ENCODE measurements around the gene HILPDA.

HILPDA gene, protein sequence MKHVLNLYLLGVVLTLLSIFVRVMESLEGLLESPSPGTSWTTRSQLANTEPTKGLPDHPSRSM

DNA sequence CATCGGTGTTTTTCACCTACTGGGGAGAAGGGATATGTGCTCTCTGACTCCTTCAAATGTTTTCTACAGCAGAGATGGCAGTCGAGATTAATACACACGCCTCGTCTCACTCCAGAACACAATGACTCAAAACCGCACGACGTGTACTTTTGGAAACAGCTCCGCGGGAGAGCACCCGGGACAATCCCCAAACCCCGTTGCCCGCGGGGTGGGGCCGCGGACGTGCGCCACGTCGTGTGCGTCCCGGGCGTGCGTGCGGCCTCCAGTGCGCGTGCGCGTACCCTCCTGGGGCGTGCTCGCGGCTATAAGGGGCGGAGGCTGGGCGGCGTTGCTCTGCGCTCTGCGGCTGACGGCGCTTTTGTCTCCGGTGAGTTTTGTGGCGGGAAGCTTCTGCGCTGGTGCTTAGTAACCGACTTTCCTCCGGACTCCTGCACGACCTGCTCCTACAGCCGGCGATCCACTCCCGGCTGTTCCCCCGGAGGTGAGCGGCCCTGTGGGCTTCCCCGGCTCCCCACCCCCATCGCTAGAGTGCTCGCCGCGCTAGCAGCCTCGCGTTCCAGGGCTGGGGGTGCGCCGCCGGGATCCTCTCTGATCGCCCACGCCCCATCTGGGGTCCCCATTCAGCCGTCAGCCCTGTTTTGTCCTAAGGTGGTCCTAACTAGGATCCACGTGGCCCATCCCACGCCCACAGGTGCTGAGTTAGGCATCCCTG is at the start of gene HILPDA:
Gene HILPDA (plus strand): TSS at position 336 of the 712 bp plus-strand sequence. CDS start 1,391 bp downstream, outside the sequence.
- peak; percentile 96 for DNase-seq
- peak; percentile 82 for ATAC-seq

DNA sequence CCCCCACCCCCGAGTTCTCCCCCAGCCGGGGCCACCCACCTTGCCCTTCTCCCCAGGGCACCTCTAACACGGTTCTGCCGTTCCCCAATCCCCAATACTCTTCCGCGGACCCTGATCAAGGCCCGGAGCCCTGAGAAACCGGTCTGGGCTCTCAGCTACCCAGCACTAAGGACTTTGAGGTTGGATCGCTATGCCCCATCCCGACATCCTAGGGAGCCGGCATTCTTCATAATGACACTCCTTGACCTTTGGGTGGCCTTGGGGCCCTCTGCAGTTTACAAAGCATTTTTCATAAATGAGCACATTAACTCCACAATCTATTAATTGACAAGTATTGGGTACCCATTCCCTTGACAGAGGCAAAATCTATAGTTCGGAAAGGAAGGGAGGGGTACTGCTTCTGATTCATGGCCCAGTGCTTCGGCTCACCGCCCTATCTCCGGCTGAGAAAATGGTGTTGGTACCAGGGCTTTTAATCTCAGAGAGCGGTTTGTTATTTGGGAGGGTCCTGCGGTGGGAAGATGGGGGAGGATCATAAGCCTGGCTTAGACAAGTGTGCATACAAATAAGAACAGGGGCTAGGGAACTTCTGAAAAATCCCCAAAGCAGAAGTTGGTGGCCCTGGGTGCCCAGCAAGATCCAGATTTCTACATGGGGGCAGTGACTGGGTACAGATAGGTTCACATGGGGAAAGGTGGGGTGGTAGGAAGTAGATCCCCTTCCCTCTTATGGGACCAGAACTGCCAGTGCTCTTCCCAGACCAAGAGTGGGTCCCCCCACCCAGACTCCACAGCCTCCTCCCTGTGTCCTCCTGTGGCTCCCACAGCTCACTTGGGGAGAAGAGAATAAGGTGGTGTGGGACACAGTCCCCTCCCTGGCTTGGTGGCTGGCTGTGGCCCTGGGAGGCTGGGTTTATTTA is 49.1 kb upstream of the HILPDA start:
- DNase-seq (no peak), ATAC-seq (no peak)

DNA sequence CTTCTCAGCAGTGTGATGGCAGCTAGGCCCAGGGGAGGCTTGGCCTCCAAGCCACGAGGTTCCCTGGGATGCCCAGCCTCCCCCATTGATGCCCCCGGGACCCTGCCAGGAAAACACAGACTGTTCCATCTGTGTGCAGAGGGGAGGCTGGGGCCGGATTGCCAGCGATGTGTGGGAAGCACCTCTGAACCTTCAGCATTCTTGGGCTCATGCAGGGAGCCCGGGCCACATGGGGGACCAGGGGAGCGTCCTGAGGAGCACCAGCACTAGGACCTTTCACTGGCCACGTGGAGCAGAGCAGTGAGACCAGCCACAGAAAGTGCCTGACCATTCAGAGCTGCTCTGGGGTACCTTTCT is 48.5 kb upstream of the HILPDA start:
- no peak for ATAC-seq
- DNase-seq = no peak

DNA sequence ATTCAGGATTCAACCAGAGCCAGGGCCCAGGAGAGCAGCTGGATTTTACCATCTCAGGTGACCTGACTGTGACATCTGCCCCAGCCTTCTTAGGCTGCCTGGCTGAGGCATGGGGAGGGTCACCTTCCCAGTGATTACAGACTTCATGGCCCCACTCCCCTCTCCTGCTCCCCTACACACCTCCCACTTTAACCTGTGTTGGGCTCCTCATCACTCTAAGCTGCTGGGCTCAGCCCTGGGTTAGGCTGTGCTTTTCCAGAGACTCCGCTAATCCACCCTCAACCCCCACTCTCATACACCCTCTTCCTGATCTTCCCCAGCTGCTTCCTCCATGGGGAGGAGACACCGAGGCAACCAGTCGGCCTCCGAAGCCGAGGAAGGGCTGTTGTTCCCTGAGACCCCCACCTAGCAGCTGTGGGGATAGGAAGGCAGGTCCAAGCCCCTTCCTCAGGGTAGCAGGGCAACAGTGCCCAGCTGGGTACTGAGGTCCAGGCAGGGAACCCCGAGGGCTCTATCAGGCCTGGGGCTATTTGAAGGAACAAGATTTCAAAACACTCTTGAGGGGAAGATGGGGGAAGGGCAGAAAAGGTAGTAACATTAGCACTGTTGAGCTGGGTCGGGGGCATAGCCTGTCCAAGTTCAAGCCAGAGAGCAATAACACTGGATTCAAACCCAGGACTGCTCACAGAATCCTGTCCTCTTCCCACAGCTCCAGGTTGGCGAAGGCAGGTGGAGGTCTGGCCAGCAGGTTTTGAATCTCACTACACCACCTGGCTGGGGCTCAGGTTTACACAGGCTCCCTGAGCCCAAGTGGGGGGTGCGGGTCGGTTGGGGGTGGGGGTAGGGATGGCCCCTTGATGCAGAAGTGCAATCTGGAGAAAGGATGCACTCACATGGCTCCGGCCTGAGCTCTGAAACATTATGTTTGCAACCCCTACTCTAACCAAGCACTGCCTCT is 47.6 kb upstream of the HILPDA start:
- no peak for ATAC-seq
- no peak for DNase-seq

DNA sequence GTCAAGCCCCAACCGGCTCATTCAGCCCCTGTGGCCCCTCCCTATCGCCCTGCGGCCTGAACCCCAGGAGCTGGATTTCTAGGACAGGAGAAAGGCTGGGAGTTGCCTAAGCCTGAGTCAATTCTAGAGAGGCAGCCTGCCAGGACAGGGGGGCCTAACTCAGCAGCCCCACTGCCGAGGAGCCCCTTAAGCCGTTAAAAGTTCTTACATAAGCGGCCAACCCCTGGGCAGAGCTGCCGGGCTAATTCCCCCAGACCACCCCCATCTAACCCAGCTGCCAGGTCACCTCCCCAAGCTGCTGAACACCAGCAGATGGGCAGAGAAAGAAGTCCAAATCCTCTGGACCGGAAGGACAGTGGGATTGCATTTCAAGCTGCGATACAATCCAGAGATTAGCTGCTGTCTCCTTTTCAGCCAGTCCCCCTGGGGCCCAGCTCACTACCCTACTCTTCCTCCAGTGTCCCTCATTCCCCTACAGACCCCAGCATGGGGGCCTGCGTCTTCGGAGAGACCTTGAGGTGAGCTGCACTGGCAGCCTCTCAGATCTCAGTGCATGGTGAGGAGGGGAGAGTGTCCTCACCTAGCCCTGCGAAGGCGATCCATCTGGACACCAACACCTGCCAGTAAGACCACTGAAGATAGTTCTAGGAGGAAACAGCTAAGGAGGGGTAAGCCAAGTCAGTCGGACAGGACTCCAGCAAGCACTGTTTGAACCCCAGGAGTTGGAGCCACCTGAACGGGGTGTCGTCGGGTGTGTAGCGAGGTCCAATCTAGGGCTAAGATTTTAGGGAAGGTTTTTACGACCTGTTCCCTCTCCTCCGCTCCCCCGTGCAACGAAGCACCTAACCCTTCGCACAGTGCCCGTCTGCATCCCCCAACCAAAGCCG is 46.7 kb upstream of the HILPDA start:
- DNase-seq = no peak
- no peak for ATAC-seq

DNA sequence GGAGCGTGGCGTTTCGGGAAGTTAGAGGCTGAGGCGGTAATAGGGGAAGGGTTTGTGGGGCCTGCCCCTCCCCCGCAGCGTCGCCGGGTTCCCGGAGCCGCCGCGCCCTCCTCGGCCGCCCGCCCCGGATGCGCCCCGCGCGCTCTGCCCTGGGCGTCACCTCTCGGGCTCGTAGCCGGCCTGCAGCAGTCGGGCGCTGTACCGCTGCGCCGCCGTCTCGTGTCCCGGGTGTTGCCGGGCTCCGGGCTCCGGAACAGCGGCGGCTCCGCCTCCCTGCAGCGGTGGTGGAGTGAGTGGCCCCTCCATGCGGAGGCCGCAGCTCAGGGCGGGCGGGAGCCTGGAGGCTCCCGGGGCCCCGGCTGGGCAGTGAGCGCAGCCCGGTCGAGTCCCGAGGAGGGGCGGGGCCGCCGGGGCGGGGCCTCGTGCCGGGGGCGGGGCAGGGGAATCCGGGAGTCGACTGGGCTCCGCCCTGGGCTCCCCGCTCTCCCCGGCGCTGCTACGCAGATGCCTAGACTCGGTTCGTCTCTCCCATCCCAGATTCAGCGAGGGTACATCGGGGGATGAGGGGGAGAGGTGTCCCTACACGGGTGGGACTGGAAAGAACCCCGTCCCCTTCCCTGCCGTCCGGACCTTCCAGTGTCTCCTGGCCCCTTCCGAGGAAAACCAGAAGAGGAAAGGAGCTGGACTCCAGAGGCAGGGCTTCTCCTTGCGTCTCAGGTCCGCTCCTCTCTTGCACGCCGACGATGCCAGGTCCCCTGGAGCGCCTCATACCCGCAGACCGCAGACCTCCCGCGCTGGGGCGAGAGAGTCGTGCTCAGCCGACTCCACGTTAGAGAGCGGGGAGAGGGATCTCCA is 45.9 kb upstream of the HILPDA start, which contains the start of gene IMPDH1:
Gene IMPDH1 (minus strand): TSS at position 387 of the 855 bp plus-strand sequence. CDS start 81 bp downstream, at position 306.
- ATAC-seq (peak; percentile 87), DNase-seq (peak; percentile 92)

DNA sequence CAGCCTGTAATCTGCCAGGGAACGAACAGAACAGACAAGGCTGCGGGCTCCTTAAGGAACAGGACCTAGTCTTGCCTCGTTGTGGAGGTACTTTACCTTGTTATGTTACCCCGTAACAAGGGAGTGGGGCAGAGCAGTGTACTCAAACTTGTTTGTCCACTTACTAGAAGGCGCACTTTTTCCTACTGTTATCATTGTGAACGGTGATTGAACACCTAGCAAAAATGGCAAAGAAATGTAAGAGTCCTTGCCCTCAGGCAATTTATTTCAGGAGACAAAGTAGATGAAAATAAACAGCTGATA is 45.3 kb upstream of the HILPDA start:
- ATAC-seq (no peak), DNase-seq (no peak)

DNA sequence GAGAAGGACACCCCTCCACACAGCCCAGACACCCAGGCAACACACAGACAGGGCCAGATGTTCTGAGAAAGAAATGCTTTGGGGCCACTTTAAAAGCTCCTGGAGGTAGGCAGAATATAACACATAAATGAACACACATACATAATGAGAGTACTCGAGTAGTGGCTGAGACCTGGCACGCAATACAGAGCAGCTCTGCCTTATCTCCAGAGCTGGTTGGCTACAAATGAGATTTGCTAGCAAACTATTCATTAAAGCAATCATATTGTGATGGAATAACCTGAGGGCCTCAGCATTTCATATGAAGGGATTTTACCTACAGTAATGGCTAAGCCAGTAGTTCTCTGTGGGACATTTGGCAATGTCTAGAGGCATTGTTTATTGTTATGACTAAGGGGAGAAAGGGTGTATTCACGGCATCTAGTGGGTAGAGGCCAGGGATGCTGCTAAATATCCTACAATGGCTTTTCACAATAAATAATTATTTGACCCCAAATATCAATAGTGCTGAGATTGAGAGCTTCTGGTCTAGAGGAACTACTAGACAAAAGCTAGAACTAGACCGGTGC is 40.4 kb upstream of the HILPDA start:
- ATAC-seq = no peak
- DNase-seq = no peak

DNA sequence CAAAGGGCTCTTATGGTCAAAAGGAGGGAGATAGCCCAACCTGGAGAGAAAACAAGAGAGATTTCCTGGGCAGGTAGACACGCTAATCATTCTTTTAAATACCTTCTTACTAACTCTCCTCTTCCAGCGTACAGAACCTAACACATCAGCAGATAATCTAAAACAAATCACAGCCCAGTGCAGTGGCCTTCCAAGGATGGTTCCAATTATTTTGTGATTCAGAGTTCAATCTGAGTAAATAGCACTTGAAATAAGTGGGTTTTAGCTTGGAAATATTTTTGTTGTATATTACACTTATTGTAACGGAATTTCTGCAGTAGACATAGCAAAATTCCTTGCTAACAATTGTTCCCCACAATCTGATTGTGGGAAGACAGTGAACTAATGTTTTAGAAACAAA is 38.6 kb upstream of the HILPDA start:
- DNase-seq = no peak
- no peak for ATAC-seq

DNA sequence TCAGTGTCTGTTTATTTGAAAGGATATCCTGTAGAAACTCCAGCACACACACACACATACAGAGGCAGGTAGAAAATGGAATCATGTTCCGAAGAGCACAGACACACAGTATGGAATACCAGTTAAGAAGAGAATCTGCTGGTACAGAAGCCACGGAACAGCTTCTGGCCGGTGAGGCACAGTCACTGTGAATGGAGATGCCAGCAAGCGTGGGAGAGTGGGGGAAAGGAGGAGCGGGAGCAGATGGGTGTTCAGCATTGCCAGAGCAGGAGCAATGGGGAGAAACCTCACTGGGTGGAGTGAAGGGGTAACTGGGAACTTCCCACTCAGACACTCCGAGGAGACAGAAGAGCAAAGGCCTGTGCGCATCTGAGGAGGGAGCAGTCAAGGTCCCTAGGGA is 36.4 kb upstream of the HILPDA start:
- no peak for ATAC-seq
- DNase-seq = no peak

DNA sequence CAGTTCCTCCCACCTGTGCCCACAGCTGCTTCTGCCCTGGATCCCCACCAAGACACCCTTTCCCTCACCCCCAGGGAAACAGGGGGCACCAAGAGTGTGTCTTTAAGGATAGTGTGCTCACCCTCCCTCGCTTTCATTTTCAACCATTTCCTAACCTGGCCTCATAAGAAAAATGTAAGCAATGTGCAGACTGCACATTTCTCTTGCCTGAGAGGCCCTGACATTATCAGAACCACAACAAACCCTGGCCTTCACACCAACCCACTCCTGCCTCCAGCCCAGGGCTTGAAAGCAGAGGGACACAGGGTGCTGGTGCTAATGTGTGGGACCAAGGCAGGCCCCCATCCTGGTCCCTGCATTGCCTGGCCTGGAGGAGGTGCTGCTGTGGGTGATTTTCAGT is 34.9 kb upstream of the HILPDA start:
- DNase-seq (no peak), ATAC-seq (no peak)

DNA sequence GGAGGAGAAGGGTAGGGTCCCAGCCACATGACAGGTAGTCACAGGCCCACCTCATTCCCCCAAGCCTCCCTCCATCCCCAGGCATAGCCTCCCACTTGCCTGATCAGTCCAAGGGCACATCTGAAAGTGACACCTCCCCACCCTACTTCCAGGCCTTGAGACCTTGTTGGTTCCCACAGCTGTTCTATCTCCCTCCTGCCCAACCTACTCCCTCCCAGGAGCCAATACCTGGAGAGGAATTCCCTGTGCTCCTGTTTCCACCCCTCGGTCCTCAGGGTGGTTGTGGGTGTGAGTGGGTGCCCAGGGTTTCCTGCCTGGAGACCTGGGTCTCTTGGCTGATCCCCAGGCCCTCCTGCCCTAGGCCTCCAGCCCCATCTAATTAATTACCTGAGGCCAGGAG is 34.3 kb upstream of the HILPDA start:
- DNase-seq (no peak), ATAC-seq (no peak)

DNA sequence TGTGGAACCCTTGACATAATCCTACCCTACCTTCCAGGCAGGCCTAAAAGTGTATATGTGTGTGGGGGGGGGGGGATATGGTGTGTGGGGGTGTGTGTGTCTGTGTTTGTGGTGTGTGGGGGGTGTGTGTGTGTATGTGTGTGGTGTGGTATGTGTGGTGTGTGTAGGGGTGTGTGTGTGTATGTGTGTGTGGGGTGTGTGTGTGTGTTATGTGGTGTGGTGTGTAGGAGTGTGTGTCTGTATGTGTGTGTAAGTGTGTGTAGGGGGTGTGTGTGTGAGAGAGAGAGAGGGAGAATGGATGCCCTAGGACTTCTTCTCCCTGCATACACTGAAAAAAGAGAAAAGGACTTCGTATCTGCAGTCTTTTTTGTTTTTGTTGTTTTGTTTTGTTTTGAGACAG is 33.6 kb upstream of the HILPDA start:
- no peak for DNase-seq
- ATAC-seq = no peak

DNA sequence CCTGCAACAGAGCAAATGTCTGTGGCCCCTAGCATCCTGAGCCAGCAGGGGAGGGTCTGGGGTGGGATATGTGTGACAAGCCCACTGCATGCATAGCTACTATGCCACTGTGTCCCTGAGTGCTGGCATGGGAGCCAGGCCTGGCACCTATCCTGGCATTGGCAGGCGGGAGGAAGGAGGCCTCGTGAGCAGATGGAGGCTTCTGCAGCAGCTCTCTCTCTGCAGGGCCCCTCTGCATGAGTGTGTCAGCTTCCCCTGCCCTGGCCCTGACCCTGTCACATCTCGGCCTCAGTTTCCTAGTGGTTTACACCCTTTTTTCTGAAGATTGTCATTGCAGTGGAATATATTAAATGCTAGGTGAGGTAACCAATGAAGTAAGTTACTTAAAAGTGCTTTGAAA is 32.8 kb upstream of the HILPDA start:
- peak; percentile 38 for ATAC-seq

DNA sequence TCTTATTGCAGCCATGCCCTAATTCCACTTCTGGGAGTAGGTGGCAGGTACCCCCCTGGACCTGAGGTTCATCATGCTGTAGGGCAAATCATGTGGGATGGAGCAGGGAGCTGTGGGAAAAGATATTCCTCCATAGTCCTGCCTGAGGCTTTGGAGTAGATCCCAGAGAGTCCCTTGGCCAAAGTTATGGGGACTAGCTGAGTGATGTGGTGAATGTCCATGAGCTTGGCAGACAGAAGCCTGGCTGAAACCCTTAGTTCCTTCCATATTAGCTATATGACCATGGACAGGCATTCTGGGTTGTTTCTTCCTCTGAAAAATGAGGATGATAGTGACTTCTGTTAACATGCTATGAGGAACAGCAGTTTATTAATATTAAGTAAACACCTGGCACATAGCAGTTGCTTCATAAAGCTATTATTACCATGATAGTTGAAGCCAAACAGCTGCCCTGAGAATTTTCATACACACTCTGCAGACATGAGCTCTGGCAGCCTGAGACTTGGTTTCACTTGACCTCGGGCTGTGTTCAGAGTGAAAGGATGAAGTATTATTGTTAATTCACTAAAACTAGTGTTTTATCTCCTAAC is 30.9 kb upstream of the HILPDA start:
- ATAC-seq (no peak), DNase-seq (no peak)

More for the DNA sequence above, 32.8 kb upstream of the HILPDA start:
- DNase-seq = no peak

DNA sequence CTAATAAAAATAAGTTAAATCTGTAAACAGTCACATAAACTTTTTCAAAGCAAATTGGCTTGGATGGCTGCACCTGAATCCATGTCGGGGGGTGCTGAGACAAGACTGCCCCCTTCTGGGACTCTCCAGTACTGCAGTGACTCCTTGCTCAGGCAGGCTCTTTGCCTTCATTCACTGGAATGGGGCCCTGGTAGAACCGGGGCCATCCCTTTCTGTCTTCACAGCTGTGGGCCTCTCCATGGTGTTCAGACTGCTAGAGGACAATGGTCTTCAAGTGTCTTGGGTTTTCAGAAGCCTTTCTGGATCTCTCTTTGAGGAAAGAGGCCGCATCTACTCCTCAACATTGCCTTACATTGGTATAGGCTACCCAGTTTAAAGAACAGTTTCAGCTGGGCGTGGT is 29.8 kb upstream of the HILPDA start:
- ATAC-seq = peak; percentile 77
- DNase-seq = peak; percentile 87

DNA sequence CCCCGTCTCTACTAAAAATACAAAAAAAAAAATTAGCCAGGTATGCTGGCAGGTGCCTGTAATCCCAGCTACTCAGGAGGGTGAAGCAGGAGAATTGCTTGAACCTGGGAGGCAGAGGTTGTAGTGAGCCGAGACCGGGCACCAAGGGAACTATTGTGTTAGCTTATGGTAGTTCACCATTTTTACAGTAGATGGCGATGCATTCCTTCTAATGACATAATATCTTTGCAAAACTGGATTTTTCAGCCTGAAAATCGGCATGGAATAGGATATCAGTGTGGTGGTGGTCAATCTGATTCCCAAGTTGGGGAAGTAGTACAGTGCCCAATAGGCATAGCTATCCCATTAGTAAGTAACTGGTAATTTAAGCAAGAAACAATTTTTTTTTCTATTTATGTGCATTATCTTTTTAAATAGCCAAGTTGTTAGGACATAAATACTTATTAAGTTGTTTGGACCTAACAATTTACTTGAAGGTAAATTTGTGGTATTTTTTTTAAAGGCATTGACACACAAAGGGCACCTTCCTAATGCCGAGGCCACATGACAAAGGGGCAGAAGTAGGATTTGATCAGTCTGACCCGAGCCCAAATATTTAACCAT is 28.3 kb upstream of the HILPDA start:
- peak; percentile 51 for ATAC-seq
- DNase-seq = no peak

DNA sequence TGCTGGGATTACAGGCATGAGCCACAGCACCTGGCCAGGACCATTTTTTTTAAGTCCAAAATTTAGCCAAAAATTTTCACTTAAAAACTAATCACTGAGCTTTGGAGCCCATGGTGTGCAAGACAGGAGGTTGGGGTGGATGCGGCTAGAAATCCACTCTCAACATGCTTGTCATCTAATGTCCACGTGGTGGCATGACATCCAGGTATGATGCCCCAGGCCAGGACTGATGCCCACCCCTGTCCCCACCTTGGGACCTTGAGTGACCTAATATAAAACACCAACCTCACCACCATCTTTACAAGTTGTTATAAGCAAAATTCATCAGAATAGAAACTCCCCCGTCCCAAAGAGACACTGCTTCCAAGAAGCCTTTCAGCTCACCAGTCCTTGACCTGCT is 25.5 kb upstream of the HILPDA start:
- DNase-seq (no peak), ATAC-seq (no peak)

DNA sequence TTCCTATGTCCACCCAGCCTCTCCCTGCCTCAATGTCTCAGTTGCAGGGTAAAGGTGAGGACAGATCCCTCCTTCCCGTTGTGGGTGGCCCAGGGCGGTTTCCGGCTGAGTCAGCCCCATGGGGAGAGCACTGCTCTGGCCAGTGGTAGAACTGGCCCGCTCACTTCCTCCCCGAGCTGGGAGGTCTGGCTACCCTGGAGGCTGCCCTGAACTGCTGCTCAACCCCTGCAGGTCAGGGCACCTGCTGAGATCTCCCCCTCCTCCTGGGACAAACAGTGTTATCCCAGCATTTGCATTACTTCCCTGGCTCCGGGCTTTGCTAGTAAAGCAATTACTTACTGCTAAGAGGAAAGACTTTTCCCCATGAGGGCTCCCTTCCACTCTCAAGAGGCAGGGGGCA is 24.5 kb upstream of the HILPDA start:
- ATAC-seq (no peak), DNase-seq (no peak)
